Lower leg skin (tissue), 4 donors: ENCODE measurements around the gene DECR2. TPM values are rescaled to one million over a fixed set of nuclear protein-coding genes. Genes with fewer than 3 reads are reported as not detected.
"Not testable (repeated sequence)": the region's sequence is repeated elsewhere in the genome, so short reads cannot be mapped to it uniquely, and the experiment has no call there.

ENCODE experiments used
- DNase-seq, 2 donors: peaks; one replicate each; pipeline ENCODE4 v3.0.0-alpha.2; 2019; ENCODE audit warnings: low spot score in 2 of 2
- H3K4me3 ChIP-seq: fragments of 200-600 bp; sonication (generic); 2 replicates; pipeline ENCODE4 v1.5.1; 2017; ENCODE audit warnings: mild to moderate bottlenecking, low read depth; ENCODE audit not compliant: poor library complexity, severe bottlenecking
- POLR2A ChIP-seq, 2 donors: fragments of 450-650 bp; IDR thresholded peaks; one replicate each; pipeline ENCODE4 v1.6.1; 2016 to 2017; ENCODE audit warnings: antibody characterized with exemption in 2 of 2, mild to moderate bottlenecking in 1 of 2, moderate library complexity in 1 of 2
- WGBS, 2 donors: methylation state at CpG; one replicate each; pipeline ENCODE4 v1.1.5; 2018; 5-methylcytosine and 5-hydroxymethylcytosine counted together
- intact Hi-C: fragments of 100-400 bp; cut with DNase I; formaldehyde crosslinking; loops from one replicate; pipeline ENCODE4 v1.15.0; 2023; ENCODE audit warnings: low total_unique reads
- total RNA-seq, 4 donors: library from RNA; depleted of rRNA; stranded (reverse); fragments of >200 nt; gene quantifications; one replicate each; pipeline ENCODE4 v1.1.0, GENCODE V29; 2016
- TF ChIP-seq, protein P1 (sequence below), 3 donors: fragments of 450-650 bp; IDR thresholded peaks; one replicate each; pipeline ENCODE4 v1.5.1; 2016; ENCODE audit warnings: antibody characterized with exemption in 3 of 3, mild to moderate bottlenecking in 3 of 3, moderate library complexity in 2 of 3

DECR2 gene
- total RNA-seq, 4 donors from 2014 or later, result 14.0 to 21.0 (median 18.8) TPM

DNA sequence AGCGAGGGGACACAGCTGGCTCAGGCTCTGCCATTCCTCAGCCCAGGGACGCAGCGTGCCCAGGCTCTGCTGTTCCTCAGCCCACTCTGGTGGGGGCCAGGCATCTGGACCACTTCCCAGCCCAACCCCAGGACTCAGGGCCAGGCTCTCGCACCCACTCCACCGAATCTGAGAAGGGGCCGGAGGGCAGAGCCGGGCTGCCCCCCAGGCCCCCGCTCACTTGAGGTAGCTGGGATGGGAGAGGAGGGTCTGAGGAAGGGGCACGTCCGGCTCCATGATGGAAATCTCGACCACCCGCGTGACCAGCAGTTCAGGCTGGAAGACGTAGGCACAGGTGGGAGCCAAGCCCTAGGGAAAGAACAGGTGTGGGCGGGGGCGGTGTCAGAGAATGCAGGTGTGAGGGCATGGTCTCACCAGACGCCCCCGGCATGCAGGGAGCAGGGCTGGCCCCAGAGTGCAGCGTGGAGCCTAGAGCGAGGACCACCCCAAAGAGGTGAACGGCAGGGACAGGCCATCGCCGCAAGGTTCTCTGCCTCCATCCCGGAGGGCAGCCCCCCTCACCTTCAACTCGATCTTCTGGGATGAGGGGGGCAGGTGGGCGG lies 24.8 kb upstream of the DECR2 start:
- intact Hi-C loops, result no loop called here
- no peak for TF ChIP-seq POLR2A (IDR thresholded peaks at IDR 0.05)
- TF ChIP-seq, protein P1, sequence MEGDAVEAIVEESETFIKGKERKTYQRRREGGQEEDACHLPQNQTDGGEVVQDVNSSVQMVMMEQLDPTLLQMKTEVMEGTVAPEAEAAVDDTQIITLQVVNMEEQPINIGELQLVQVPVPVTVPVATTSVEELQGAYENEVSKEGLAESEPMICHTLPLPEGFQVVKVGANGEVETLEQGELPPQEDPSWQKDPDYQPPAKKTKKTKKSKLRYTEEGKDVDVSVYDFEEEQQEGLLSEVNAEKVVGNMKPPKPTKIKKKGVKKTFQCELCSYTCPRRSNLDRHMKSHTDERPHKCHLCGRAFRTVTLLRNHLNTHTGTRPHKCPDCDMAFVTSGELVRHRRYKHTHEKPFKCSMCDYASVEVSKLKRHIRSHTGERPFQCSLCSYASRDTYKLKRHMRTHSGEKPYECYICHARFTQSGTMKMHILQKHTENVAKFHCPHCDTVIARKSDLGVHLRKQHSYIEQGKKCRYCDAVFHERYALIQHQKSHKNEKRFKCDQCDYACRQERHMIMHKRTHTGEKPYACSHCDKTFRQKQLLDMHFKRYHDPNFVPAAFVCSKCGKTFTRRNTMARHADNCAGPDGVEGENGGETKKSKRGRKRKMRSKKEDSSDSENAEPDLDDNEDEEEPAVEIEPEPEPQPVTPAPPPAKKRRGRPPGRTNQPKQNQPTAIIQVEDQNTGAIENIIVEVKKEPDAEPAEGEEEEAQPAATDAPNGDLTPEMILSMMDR (IDR thresholded peaks at IDR 0.05), result no peak
- no peak for DNase-seq
- 91 to 93% methylated on average over 24 to 26 of the region's 26 CpGs for WGBS, 2 donors
- no peak overlapping the region for H3K4me3 ChIP-seq

- WGBS, 2 donors, result 88 to 94% methylated on average over 42 of the region's 42 CpGs
- no peak overlapping the region for H3K4me3 ChIP-seq
- intact Hi-C loops, result no loop called here
- TF ChIP-seq, protein P1 (IDR thresholded peaks at IDR 0.05), result no peak
- no peak for TF ChIP-seq POLR2A (IDR thresholded peaks at IDR 0.05)
- DNase-seq, result no peak
Measured at GRCh38 chr16:377419-377951, 24.2 kb upstream of the DECR2 start.

DNA sequence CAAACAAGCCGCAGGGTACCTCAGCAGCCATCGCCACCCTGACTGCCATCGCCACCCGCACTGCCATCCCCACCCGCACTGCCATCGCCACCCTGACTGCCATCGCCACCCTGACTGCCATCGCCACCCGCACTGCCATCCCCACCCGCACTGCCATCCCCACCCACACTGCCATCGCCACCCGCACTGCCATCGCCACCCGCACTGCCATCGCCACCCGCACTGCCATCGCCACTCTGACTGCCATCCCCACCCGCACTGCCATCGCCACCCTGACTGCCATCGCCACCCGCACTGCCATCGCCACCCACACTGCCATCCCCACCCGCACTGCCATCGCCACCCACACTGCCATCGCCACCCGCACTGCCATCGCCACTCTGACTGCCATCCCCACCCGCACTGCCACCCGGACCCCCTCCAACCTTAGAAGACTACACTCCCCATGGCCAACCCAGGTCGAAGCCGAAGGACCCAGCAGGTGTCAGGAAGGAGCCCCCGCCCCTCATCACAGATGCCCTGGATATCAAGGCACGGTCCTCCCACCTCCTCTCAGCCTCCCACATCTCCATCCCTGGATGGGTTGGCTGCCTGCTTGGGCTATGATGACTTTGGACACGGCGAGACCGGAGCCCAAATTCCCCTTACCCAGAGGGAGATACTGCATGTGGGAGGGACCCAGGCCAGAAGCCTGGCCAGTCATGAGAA lies 23.4 kb upstream of the DECR2 start:
- H3K4me3 ChIP-seq, DNase-seq, intact Hi-C loops: not testable (repeated sequence)
- 91 to 93% methylated on average over 35 to 36 of the region's 36 CpGs for WGBS, 2 donors

DNA sequence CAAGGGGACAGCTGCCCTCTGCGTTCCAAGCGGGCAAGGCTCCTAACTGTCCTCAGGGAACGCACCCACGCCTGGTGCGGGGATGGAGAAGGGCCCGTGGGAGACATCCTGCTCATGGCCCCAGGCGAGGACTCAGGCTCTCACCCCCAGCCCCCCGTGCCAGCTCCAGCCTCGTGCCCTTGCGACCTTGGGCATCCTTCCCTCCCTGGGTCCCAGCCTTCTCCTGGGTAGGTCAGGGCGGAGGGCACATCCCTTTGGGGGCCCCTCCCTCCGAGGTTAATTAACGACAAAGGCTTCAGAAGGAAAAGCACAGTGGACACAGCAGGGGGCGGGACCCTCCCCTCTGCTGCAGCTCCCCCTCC lies 22.9 kb upstream of the DECR2 start:
- TF ChIP-seq POLR2A (IDR thresholded peaks at IDR 0.05), result no peak
- TF ChIP-seq, protein P1 (IDR thresholded peaks at IDR 0.05), result no peak
- WGBS, 2 donors, result 75 to 78% methylated on average over 12 to 14 of the region's 14 CpGs
- intact Hi-C loops, result no loop called here
- no peak overlapping the region for H3K4me3 ChIP-seq
- DNase-seq, result no peak

- TF ChIP-seq, protein P1 (IDR thresholded peaks at IDR 0.05), result no peak
- TF ChIP-seq POLR2A (IDR thresholded peaks at IDR 0.05), result no peak
- intact Hi-C loops, result no loop called here
- 63 to 83% methylated on average over 8 to 12 of the region's 16 CpGs for WGBS, 2 donors
- H3K4me3 ChIP-seq, result no peak overlapping the region
- DNase-seq, result no peak
Measured at GRCh38 chr16:379183-379960, 22.3 kb upstream of the DECR2 start.
